Activated CD4-positive, alpha-beta memory T cell treated with anti-CD3 and anti-CD28 coated beads for 36 hours (primary cell): ENCODE results near the gene MORF4L1. TPM values are rescaled to one million over a fixed set of nuclear protein-coding genes. Genes with fewer than 3 reads are reported as not detected.

Experiments
- CTCF ChIA-PET: fragments of 350-600 bp; sonication (Branson Sonifier 250); formaldehyde crosslinking; loops from one replicate; lab custom pipeline; 2021; ENCODE audit warnings: antibody characterized with exemption, inconsistent platforms; lab: Charles Lee
- POLR2A ChIA-PET: fragments of 350-600 bp; sonication (Branson Sonifier 250); formaldehyde crosslinking; loops from one replicate; lab custom pipeline; 2021; ENCODE audit warnings: antibody characterized with exemption; lab: Charles Lee
- DNase-seq: peaks from one replicate; pipeline ENCODE4 v3.0.0-alpha.2; 2020
- H3K27ac Mint-ChIP-seq: one replicate; pipeline ENCODE4 v1.8.0; 2021; ENCODE audit warnings: mixed read lengths
- H3K27me3 Mint-ChIP-seq: one replicate; pipeline ENCODE4 v1.8.0; 2021; ENCODE audit warnings: mixed read lengths
- H3K36me3 Mint-ChIP-seq: one replicate; pipeline ENCODE4 v1.8.0; 2021; ENCODE audit warnings: mixed read lengths
- H3K4me1 Mint-ChIP-seq: one replicate; pipeline ENCODE4 v1.8.0; 2021; ENCODE audit warnings: low read depth, mixed read lengths
- H3K4me3 Mint-ChIP-seq: one replicate; pipeline ENCODE4 v1.8.0; 2021; ENCODE audit warnings: mild to moderate bottlenecking, mixed read lengths
- H3K9me3 Mint-ChIP-seq: one replicate; pipeline ENCODE4 v1.8.0; 2021; ENCODE audit warnings: mixed read lengths
- intact Hi-C: fragments of 100-400 bp; cut with micrococcal nuclease; formaldehyde crosslinking; loops from one replicate; pipeline ENCODE4 v1.15.1; 2023
- total RNA-seq, 2 experiments: library from RNA; stranded (reverse); gene quantifications; one replicate each; pipeline ENCODE4 v1.2.3, GENCODE V29; 2021

The MORF4L1 gene
- total RNA-seq, 2 experiments from 2014 or later = 262 TPM

GRCh38 chr15:78929536-78930264 lies 57.0 kb downstream of the MORF4L1 start:
- Mint-ChIP-seq H3K9me3 (no peaks in the 10 kb centered on the region), H3K27ac (no peak overlapping the region)

DNA sequence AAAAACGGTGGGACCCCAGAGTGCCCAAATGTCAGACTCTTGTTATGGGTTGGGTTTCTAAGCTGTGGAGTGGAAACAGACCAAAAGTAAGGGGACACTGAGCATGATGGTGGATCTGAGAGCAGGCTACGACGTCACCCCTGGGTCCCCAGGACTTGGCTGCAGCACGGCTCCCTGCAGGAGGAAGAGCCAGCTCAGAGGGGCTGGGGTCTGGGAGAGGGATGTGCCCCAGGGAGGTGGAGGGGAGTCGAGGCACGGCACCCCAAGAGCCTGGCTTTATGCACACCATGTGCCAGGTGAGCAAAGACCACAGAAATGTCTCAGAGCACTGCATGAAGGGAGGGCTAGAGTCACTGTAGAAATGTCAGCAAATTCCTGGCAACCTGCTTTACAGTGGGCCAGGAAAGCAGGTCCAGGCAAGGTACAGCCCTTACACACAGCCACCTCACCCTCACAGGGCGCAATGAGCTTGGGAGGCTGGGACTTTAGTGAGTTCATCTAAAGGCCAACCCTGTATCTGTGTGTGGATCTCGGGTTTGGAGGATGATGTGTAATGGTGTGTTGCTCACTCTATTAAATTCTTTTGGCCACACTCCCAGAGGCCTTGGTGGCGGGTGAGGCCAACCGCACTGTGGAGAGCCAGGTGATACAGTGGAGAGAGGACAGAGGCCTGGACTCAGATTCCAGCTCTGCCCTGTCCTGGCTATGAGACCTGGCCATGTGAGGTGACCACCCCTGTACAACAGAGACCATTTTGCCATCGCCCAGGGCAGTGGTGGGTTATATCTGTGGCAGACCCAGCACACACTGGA lies 58.1 kb downstream of the MORF4L1 start:
- Mint-ChIP-seq H3K27me3 (no peaks in the 10 kb centered on the region), H3K4me3 (no peak overlapping the region), H3K36me3 (peaks cover 14% of the 10 kb centered on the region), H3K4me1 (peaks cover 2% of the 10 kb centered on the region), H3K27ac (no peak overlapping the region), H3K9me3 (no peaks in the 10 kb centered on the region)
- intact Hi-C loops = loop anchor here (10.0 kb wide), 1 partner anchor 74 kb away; no protein-coding TSS in a partner anchor
- DNase-seq = no peak
- CTCF ChIA-PET = interaction anchor here (1.0 to 1.2 kb wide), 2 partner anchors 48 to 254 kb away, joined by 3 to 5 read pairs; no protein-coding TSS in a partner anchor
- POLR2A ChIA-PET = no interaction called here

More at GRCh38 chr15:78929536-78930264, 57.0 kb downstream of the MORF4L1 start:
- Mint-ChIP-seq H3K4me3 (no peak overlapping the region), H3K36me3 (peaks cover 15% of the 10 kb centered on the region), H3K27me3 (no peaks in the 10 kb centered on the region), H3K4me1 (no peaks in the 10 kb centered on the region)
- no peak for DNase-seq
- ChIA-PET CTCF (interaction anchor here (1.2 kb wide), 1 partner anchor 255 kb away, joined by 3 read pairs; no protein-coding TSS in a partner anchor), POLR2A (no interaction called here)
- intact Hi-C loops = loop anchor here (10.0 kb wide), 1 partner anchor 75 kb away; no protein-coding TSS in a partner anchor

- no peak for DNase-seq
- POLR2A ChIA-PET = no interaction called here
- H3K27me3 Mint-ChIP-seq = no peaks in the 10 kb centered on the region
- H3K9me3 Mint-ChIP-seq = no peaks in the 10 kb centered on the region
- H3K27ac Mint-ChIP-seq = no peak overlapping the region
- H3K4me1 Mint-ChIP-seq = peaks cover 7% of the 10 kb centered on the region
- no peak overlapping the region for H3K4me3 Mint-ChIP-seq
- peaks cover 14% of the 10 kb centered on the region for H3K36me3 Mint-ChIP-seq
- intact Hi-C loops = loop anchor here (10.0 kb wide), 1 partner anchor 73 kb away; no protein-coding TSS in a partner anchor
- CTCF ChIA-PET = no interaction called here
Observed at GRCh38 chr15:78931439-78932257, 59.0 kb downstream of the MORF4L1 start.

GRCh38 chr15:78932258-78932808 lies 59.6 kb downstream of the MORF4L1 start:
- H3K36me3 Mint-ChIP-seq = peaks cover 13% of the 10 kb centered on the region
- intact Hi-C loops = loop anchor here (10.0 kb wide), 1 partner anchor 72 kb away; no protein-coding TSS in a partner anchor
- H3K4me1 Mint-ChIP-seq = peaks cover 13% of the 10 kb centered on the region
- no peaks in the 10 kb centered on the region for H3K9me3 Mint-ChIP-seq
- CTCF ChIA-PET = no interaction called here
- no peak for DNase-seq
- H3K27me3 Mint-ChIP-seq = no peaks in the 10 kb centered on the region
- H3K4me3 Mint-ChIP-seq = no peak overlapping the region
- POLR2A ChIA-PET = no interaction called here
- H3K27ac Mint-ChIP-seq = no peak overlapping the region

DNA sequence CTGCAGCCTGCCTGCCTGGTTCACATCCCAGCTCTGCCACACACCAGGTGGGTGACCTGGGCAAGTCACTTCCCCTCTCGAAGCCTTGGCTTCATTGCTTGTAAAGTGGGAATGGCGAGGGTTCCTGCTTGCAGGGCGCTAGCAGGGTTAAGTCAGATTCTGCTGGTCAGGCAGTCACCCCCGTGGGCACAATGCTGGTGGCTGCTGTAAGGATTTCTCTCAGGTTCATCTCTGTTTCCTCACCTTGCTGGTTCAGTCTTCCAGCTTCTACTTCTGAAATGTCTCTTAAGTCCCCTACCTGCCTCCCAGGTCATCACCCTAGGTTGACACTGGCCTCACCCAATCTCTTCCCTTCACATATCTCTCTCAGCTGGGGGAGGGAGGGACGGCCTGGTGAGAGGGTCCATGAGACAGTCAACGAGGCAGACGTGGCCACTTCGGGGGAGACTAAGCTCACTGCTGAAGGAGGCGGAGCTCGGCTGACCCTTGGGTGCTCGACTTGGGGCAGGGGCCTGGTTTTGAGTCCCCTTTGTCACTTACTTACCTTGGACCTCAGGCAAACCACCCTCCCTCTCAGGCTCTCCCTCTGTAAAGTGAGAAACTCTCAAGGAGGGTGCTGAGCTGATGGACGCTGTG lies 60.6 kb downstream of the MORF4L1 start:
- no peak for DNase-seq
- CTCF ChIA-PET = no interaction called here
- Mint-ChIP-seq H3K4me3 (no peak overlapping the region), H3K9me3 (no peaks in the 10 kb centered on the region), H3K27me3 (no peaks in the 10 kb centered on the region), H3K4me1 (peaks cover 23% of the 10 kb centered on the region), H3K36me3 (peaks cover 16% of the 10 kb centered on the region), H3K27ac (peak overlapping the region; percentile 44)
- intact Hi-C loops = loop anchor here (10.0 kb wide), 1 partner anchor 71 kb away; no protein-coding TSS in a partner anchor
- POLR2A ChIA-PET = no interaction called here

DNA sequence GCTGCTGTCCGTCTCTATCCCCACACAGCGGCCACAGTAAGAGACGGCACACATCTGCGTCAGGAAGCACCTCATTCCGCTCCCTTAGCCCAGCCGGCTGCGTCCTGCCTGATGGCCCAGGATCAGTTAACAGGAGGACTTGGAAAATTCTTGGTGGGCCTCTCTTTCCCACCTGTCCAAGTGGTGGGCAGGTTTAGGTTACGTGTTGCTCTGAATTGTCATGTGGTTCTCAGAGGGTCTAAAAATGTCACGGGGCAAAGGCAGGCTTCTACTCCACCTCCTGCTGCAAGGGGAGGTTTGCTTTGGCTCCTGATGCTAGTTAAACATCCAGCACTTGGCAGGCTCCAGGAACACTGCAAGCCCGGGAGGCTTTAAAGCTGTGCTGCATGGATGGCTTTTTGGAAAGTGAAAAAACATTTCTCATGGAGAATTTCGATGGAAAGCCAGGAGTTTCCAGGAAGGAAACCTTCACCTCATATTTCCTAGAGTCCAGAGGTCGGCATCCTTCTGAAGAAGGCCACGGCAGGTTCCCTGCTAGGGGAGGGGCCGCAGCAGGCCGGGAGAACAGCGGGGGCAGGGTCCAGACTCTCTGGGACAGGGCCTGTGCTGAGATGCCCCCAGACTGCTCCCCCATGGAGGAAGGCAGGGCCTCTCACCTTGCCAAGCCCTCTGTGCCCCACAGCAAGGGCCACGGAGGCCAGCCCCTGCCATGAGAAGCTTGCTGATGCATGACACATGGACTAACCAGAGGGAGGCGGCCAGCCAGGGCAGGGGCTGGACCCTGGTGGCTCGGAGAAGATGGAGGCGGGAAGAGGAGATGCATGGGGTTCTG lies 61.3 kb downstream of the MORF4L1 start:
- Mint-ChIP-seq H3K4me1 (peaks cover 30% of the 10 kb centered on the region), H3K27me3 (no peaks in the 10 kb centered on the region), H3K27ac (peak overlapping the region; percentile 44), H3K36me3 (peaks cover 20% of the 10 kb centered on the region), H3K4me3 (no peak overlapping the region), H3K9me3 (no peaks in the 10 kb centered on the region)
- DNase-seq = no peak
- ChIA-PET CTCF (no interaction called here), POLR2A (no interaction called here)
- intact Hi-C loops = loop anchor here (10.0 kb wide), 1 partner anchor 71 kb away; no protein-coding TSS in a partner anchor

GRCh38 chr15:78934655-78935023 lies 61.9 kb downstream of the MORF4L1 start:
- POLR2A ChIA-PET = no interaction called here
- peaks cover 36% of the 10 kb centered on the region for H3K4me1 Mint-ChIP-seq
- CTCF ChIA-PET = interaction anchor here (1.6 kb wide), 1 partner anchor 24 kb away, joined by 5 read pairs; no protein-coding TSS in a partner anchor
- no peak for DNase-seq
- H3K9me3 Mint-ChIP-seq = no peaks in the 10 kb centered on the region
- H3K27ac Mint-ChIP-seq = no peak overlapping the region
- peaks cover 20% of the 10 kb centered on the region for H3K36me3 Mint-ChIP-seq
- no peaks in the 10 kb centered on the region for H3K27me3 Mint-ChIP-seq
- H3K4me3 Mint-ChIP-seq = no peak overlapping the region
- intact Hi-C loops = loop anchor here (5.0 to 10.0 kb wide), 2 partner anchors 43 to 70 kb away; no protein-coding TSS in a partner anchor

- CTCF ChIA-PET = interaction anchor here (1.0 to 2.6 kb wide), 3 partner anchors 16 to 64 kb away, joined by 3 to 7 read pairs (median 4); partner anchors contain the start of gene MORF4L1
- Mint-ChIP-seq H3K4me3 (peak overlapping the region; percentile 58), H3K9me3 (no peaks in the 10 kb centered on the region), H3K36me3 (peaks cover 21% of the 10 kb centered on the region), H3K4me1 (peaks cover 49% of the 10 kb centered on the region), H3K27me3 (no peaks in the 10 kb centered on the region), H3K27ac (peak overlapping the region; percentile 85)
- intact Hi-C loops = loop anchor here (5.0 to 10.0 kb wide), 2 partner anchors 40 to 68 kb away; no protein-coding TSS in a partner anchor
- POLR2A ChIA-PET = no interaction called here
- DNase-seq = peak; percentile 62
Observed at GRCh38 chr15:78937132-78937739, 64.5 kb downstream of the MORF4L1 start.

DNA sequence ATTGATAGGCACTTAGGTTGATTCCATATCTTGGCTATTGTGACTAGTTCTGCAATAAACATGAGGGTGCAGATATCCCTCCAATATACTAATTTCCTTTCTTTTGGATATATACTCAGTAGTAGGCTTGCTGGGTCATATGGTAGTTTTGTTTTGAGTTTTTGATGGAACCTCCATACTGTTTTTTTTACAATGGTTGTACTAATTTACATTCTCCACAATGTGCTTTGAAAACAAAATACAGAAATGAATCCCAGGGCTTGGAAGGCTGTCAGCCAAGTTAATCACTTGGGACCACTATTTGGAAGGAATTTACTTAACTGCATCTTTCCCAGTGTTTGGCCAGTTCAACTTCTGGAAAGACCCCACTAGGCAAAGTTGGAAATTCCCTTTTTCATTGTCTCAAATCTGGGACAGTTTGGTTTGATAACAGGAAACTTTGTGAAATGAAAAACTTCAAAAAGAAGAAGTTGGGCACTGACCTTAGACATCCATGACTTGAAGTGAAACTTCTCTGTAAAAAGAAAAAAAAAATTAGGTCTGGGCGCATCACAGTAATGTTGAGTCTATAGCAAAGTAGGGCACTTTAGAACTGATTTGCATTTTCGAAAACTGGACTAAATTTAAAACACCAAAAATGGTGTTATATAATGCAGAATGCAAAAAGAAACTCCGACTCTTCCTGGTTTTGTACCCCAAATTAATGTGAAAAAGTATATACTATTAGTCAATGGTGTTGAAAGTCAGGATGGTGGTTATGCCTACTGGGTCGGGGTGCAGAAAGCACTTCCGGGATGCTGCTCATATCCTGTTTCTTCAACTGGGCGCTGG lies 66.2 kb downstream of the MORF4L1 start:
- peaks cover 21% of the 10 kb centered on the region for H3K36me3 Mint-ChIP-seq

More for the DNA sequence above, 66.2 kb downstream of the MORF4L1 start:
- Mint-ChIP-seq H3K4me3 (peak overlapping the region; percentile 55), H3K9me3 (no peaks in the 10 kb centered on the region), H3K4me1 (peaks cover 58% of the 10 kb centered on the region), H3K27me3 (no peaks in the 10 kb centered on the region), H3K27ac (peak overlapping the region; percentile 92)
- intact Hi-C loops = loop anchor here (2.0 to 10.0 kb wide), 4 partner anchors 38 to 66 kb away; partner anchors contain the start of gene MORF4L1
- POLR2A ChIA-PET = no interaction called here
- CTCF ChIA-PET = interaction anchor here (1.0 kb wide), 1 partner anchor 65 kb away, joined by 4 read pairs; no protein-coding TSS in a partner anchor
- peak; percentile 71 for DNase-seq
